HepG2 (cell line): Measurements from ENCODE around the gene CD300H. TPM values are rescaled to one million over a fixed set of nuclear protein-coding genes. Genes with fewer than 3 reads are reported as not detected.

Experiments
- ATAC-seq: fragments of 200-7000 bp; cut with Tn5 transposase; 3 replicates; pipeline ENCODE4 v1.9.1; 2020; ENCODE audit warnings: mild to moderate bottlenecking, moderate library complexity
- BruUV-seq: library from RNA; stranded (reverse); fragments of 400-500 nt; replicated peaks from 2 replicates; lab custom pipeline; 2021; lab: Mats Ljungman, UMichigan
- CTCF ChIA-PET: fragments of 300-600 bp; formaldehyde crosslinking; extraction: SDS; loops from one replicate; lab custom pipeline; 2021; ENCODE audit warnings: low total read pairs, inconsistent platforms, low intra/inter-chr PET ratio; lab: Yijun Ruan, JAX
- POLR2A ChIA-PET: fragments of 350-600 bp; sonication (Branson Sonifier 250); formaldehyde crosslinking; loops from one replicate; lab custom pipeline; 2020; ENCODE audit warnings: antibody characterized with exemption, inconsistent platforms; lab: Yijun Ruan, JAX
- DNase-seq: peaks from one replicate; pipeline ENCODE4 v3.0.0-alpha.2; 2015; ENCODE audit warnings: low spot score
- FAIRE-seq: peaks from 3 replicates; lab custom pipeline; 2011; peaks lifted over from hg19 to GRCh38; lab: Jason Lieb, UNC
- H2AFZ ChIP-seq: one replicate; pipeline ENCODE4 v1.6.1; 2011; ENCODE audit warnings: low read length, inconsistent platforms
- H3K27ac ChIP-seq: fragments of 300-600 bp; 3 replicates; pipeline ENCODE4 v1.8.0; 2011; ENCODE audit warnings: mixed run types, mild to moderate bottlenecking, mixed read lengths, low read length, inconsistent platforms; ENCODE audit not compliant: insufficient read depth; ENCODE audit errors: extremely low read length
- H3K27me3 ChIP-seq, 2 experiments: fragments of 200-600 bp in 1 of 2; 2 replicates in 1 of 2; 3 replicates in 1 of 2; pipeline versions ENCODE4 v1.6.0 to v1.8.0; 2011; ENCODE audit warnings: low read length in 2 of 2, mild to moderate bottlenecking in 2 of 2, moderate library complexity in 2 of 2, inconsistent platforms in 1 of 2; ENCODE audit not compliant: insufficient read depth in 2 of 2, control insufficient read depth in 1 of 2
- H3K36me3 ChIP-seq, 2 experiments: fragments of 200-600 bp in 1 of 2; replicated peaks in 1 of 2; 2 replicates in 1 of 2; 3 replicates in 1 of 2; pipeline versions ENCODE4 v1.5.1 to v1.8.0; 2011; ENCODE audit warnings: low read length in 2 of 2, inconsistent platforms in 1 of 2; ENCODE audit not compliant: insufficient read depth in 2 of 2, control insufficient read depth in 1 of 2
- H3K4me1 ChIP-seq: 2 replicates; pipeline ENCODE4 v1.5.1; 2012; ENCODE audit warnings: low read length, inconsistent platforms; ENCODE audit not compliant: insufficient read depth
- H3K4me2 ChIP-seq: 2 replicates; pipeline ENCODE4 v1.6.0; 2011; ENCODE audit warnings: low read depth, low read length, inconsistent platforms
- H3K4me3 ChIP-seq, 3 experiments: fragments of 200-600 bp in 1 of 3; sonication (generic), shearing (Covaris generic) in 1 of 3; replicated peaks in 1 of 3; 2 replicates each; pipeline ENCODE4 v1.5.1; 2011 to 2016; ENCODE audit warnings: low read length in 3 of 3, inconsistent platforms in 2 of 3, low read depth in 2 of 3, mild to moderate bottlenecking in 2 of 3, control low read depth in 1 of 3, mixed read lengths in 1 of 3; ENCODE audit not compliant: insufficient read depth in 1 of 3
- H3K79me2 ChIP-seq: one replicate; pipeline ENCODE4 v1.6.1; 2011; ENCODE audit warnings: low read length, inconsistent platforms; ENCODE audit not compliant: insufficient read depth
- H3K9ac ChIP-seq: 2 replicates; pipeline ENCODE4 v1.6.0; 2011; ENCODE audit warnings: mild to moderate bottlenecking, low read depth, low read length, inconsistent platforms; ENCODE audit not compliant: insufficient read depth
- H3K9me3 ChIP-seq: 2 replicates; pipeline ENCODE4 v1.5.1; 2012; ENCODE audit warnings: mild to moderate bottlenecking, low read length
- H4K20me1 ChIP-seq: 2 replicates; pipeline ENCODE4 v1.6.0; 2011; ENCODE audit warnings: inconsistent platforms, mild to moderate bottlenecking, low read length, moderate library complexity; ENCODE audit not compliant: insufficient read depth
- CAMTA2 ChIP-seq: sonication (generic); formaldehyde crosslinking; IDR thresholded peaks from 2 replicates; pipeline ENCODE4 v1.4.0; 2020; ENCODE audit warnings: mild to moderate bottlenecking, missing genetic modification reagents, borderline replicate concordance
- FOXM1 ChIP-seq: sonication (generic); formaldehyde crosslinking; IDR thresholded peaks from 2 replicates; pipeline ENCODE4 v1.5.0; 2020; ENCODE audit warnings: missing genetic modification reagents
- HCFC1 ChIP-seq: fragments of 150-350 bp; IDR thresholded peaks from 2 replicates; pipeline ENCODE4 v1.6.1; 2014; ENCODE audit warnings: low read depth, low read length
- NFE2 ChIP-seq: sonication (generic); formaldehyde crosslinking; IDR thresholded peaks from 2 replicates; pipeline ENCODE4 v1.4.0; 2020; ENCODE audit warnings: missing genetic modification reagents
- PHF8 ChIP-seq: sonication (generic); formaldehyde crosslinking; IDR thresholded peaks from 2 replicates; pipeline ENCODE4 v1.5.0; 2020; ENCODE audit warnings: missing genetic modification reagents
- SMYD3 ChIP-seq: sonication (generic); formaldehyde crosslinking; IDR thresholded peaks from 2 replicates; pipeline ENCODE4 v1.8.1; 2023; ENCODE audit warnings: mild to moderate bottlenecking, missing genetic modification reagents
- SRF ChIP-seq: IDR thresholded peaks from 2 replicates; pipeline ENCODE4 v1.6.1; 2011; ENCODE audit warnings: mild to moderate bottlenecking, low read depth, low read length, moderate library complexity
- TARDBP ChIP-seq: sonication (generic); formaldehyde crosslinking; IDR thresholded peaks from 2 replicates; pipeline ENCODE4 v1.8.0; 2022; ENCODE audit warnings: mild to moderate bottlenecking, missing genetic modification reagents
- ZFP41 ChIP-seq: sonication (generic); formaldehyde crosslinking; IDR thresholded peaks from 2 replicates; pipeline ENCODE4 v1.4.0; 2020; ENCODE audit warnings: mild to moderate bottlenecking, missing genetic modification reagents, borderline replicate concordance
- ZNF275 ChIP-seq: sonication (generic); formaldehyde crosslinking; IDR thresholded peaks from 2 replicates; pipeline ENCODE4 v1.8.0; 2022; ENCODE audit warnings: missing genetic modification reagents, mild to moderate bottlenecking, inconsistent platforms, borderline replicate concordance
- WGBS: methylation state at CpG from one replicate; pipeline ENCODE4 v1.1.6; 2017; ENCODE audit warnings: low lambda C conversion rate; 5-methylcytosine and 5-hydroxymethylcytosine counted together
- in situ Hi-C: cut with HindIII; loops from 2 replicates; pipeline ENCODE4 v1.10.0; 2017; ENCODE audit warnings: low pct_unique_long_range_greater_than_20kb; ENCODE audit not compliant: extremely low pct_ligation_motif_present
- intact Hi-C: fragments of 100-400 bp; cut with micrococcal nuclease; formaldehyde crosslinking; loops from one replicate; pipeline ENCODE4 v1.10.0; 2022; ENCODE audit not compliant: unreplicated experiment
- polyA plus RNA-seq, 8 experiments: library from polyadenylated mRNA; depleted of rRNA in 3 of 8; stranded (reverse) in 7 of 8; unstranded in 1 of 8; fragments of >200 nt; fragmentation: Illumina TruSeq in 4 of 8; extraction: Trizol in 4 of 8; gene quantifications; 2 replicates each; pipeline versions ENCODE4 v1.2.1 to v1.2.3, GENCODE V29; 2011 to 2016; ENCODE audit warnings: low read depth in 4 of 8, missing spikeins in 1 of 8, mixed read lengths in 1 of 8; ENCODE audit not compliant: insufficient read depth in 1 of 8
- total RNA-seq, 5 experiments: library from RNA; depleted of rRNA; stranded (reverse); fragments of >200 nt; fragmentation: Illumina TruSeq; extraction: Trizol; gene quantifications; 2 replicates each; pipeline ENCODE4 v1.2.3, GENCODE V29; 2016; ENCODE audit warnings: low read depth in 1 of 5
- TF ChIP-seq, protein P1 (sequence below): IDR thresholded peaks from 2 replicates; pipeline ENCODE4 v1.6.1; 2016; ENCODE audit warnings: missing compliant biosample characterization, missing genetic modification reagents, borderline replicate concordance
- TF ChIP-seq, protein P2 (sequence below): sonication (generic); formaldehyde crosslinking; IDR thresholded peaks from 2 replicates; pipeline ENCODE4 v1.8.0; 2022; ENCODE audit warnings: mild to moderate bottlenecking, missing genetic modification reagents; ENCODE audit not compliant: insufficient replicate concordance
- TF ChIP-seq, protein P3 (sequence below): sonication (generic); formaldehyde crosslinking; IDR thresholded peaks from 2 replicates; pipeline ENCODE4 v1.4.0; 2020; ENCODE audit warnings: mild to moderate bottlenecking, missing genetic modification reagents, borderline replicate concordance

The CD300H gene
- total and polyA plus RNA-seq, 2 of the 13 experiments (the other 11 are each of a cell fraction or from before 2014, with no cell fraction given), result not detected

DNA sequence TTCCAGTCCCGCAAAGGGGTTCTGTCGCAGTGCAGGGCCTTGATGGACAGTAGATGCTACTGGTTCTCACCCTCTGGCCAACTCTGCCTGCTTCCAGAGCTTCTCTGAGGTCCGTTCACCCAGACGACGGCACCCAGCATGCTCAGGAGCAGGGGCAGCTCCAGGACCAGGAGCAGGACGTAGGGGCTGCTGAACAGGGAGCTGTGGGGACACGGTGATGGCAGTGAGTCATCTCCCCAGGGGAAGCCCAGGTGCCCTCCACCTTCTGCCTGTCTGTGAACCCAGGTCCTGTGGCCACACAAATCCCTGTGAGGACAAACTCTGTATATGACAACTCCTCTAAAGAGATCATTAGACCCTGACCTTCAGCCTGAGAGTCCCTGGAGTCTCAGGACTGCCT is 18.0 kb downstream of the CD300H start (continued):
- TF ChIP-seq, protein P1, sequence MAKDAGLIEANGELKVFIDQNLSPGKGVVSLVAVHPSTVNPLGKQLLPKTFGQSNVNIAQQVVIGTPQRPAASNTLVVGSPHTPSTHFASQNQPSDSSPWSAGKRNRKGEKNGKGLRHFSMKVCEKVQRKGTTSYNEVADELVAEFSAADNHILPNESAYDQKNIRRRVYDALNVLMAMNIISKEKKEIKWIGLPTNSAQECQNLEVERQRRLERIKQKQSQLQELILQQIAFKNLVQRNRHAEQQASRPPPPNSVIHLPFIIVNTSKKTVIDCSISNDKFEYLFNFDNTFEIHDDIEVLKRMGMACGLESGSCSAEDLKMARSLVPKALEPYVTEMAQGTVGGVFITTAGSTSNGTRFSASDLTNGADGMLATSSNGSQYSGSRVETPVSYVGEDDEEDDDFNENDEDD (CRISPR knock-in tag), result no peak

GRCh38 chr17:74547736-74548135 is 19.6 kb downstream of the CD300H start:
- WGBS, result 16% methylated on average over 3 of the region's 3 CpGs
- H3K9me3 ChIP-seq, result no peaks in the 10 kb centered on the region
- no peaks in the 10 kb centered on the region for H3K36me3 ChIP-seq
- H3K27ac ChIP-seq, result no peak overlapping the region
- no peaks in the 10 kb centered on the region for H4K20me1 ChIP-seq
- POLR2A ChIA-PET, result no interaction called here
- ATAC-seq (no peak), FAIRE-seq (no peak), DNase-seq (no peak)
- H3K9ac ChIP-seq, result no peak overlapping the region
- CTCF ChIA-PET, result no interaction called here
- no peak overlapping the region for H3K4me2 ChIP-seq
- no TSS peak for BruUV-seq
- intact Hi-C loops (no loop called here), in situ Hi-C loops (no loop called here)
- no peak overlapping the region for H3K4me3 ChIP-seq
- H2AFZ ChIP-seq, result no peak overlapping the region
- no peaks in the 10 kb centered on the region for H3K4me1 ChIP-seq
- no peaks in the 10 kb centered on the region for H3K79me2 ChIP-seq
- TF ChIP-seq SRF (no peak), TARDBP (no peak), NFE2 (CRISPR knock-in tag) (no peak), FOXM1 (CRISPR knock-in tag) (no peak), CAMTA2 (CRISPR knock-in tag) (no peak), ZFP41 (CRISPR knock-in tag) (no peak), ZNF275 (CRISPR knock-in tag) (no peak), SMYD3 (CRISPR knock-in tag) (no peak), PHF8 (no peak), HCFC1 (no peak)
- TF ChIP-seq, protein P2, sequence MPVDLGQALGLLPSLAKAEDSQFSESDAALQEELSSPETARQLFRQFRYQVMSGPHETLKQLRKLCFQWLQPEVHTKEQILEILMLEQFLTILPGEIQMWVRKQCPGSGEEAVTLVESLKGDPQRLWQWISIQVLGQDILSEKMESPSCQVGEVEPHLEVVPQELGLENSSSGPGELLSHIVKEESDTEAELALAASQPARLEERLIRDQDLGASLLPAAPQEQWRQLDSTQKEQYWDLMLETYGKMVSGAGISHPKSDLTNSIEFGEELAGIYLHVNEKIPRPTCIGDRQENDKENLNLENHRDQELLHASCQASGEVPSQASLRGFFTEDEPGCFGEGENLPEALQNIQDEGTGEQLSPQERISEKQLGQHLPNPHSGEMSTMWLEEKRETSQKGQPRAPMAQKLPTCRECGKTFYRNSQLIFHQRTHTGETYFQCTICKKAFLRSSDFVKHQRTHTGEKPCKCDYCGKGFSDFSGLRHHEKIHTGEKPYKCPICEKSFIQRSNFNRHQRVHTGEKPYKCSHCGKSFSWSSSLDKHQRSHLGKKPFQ (CRISPR knock-in tag), result no peak
- TF ChIP-seq, protein P3, sequence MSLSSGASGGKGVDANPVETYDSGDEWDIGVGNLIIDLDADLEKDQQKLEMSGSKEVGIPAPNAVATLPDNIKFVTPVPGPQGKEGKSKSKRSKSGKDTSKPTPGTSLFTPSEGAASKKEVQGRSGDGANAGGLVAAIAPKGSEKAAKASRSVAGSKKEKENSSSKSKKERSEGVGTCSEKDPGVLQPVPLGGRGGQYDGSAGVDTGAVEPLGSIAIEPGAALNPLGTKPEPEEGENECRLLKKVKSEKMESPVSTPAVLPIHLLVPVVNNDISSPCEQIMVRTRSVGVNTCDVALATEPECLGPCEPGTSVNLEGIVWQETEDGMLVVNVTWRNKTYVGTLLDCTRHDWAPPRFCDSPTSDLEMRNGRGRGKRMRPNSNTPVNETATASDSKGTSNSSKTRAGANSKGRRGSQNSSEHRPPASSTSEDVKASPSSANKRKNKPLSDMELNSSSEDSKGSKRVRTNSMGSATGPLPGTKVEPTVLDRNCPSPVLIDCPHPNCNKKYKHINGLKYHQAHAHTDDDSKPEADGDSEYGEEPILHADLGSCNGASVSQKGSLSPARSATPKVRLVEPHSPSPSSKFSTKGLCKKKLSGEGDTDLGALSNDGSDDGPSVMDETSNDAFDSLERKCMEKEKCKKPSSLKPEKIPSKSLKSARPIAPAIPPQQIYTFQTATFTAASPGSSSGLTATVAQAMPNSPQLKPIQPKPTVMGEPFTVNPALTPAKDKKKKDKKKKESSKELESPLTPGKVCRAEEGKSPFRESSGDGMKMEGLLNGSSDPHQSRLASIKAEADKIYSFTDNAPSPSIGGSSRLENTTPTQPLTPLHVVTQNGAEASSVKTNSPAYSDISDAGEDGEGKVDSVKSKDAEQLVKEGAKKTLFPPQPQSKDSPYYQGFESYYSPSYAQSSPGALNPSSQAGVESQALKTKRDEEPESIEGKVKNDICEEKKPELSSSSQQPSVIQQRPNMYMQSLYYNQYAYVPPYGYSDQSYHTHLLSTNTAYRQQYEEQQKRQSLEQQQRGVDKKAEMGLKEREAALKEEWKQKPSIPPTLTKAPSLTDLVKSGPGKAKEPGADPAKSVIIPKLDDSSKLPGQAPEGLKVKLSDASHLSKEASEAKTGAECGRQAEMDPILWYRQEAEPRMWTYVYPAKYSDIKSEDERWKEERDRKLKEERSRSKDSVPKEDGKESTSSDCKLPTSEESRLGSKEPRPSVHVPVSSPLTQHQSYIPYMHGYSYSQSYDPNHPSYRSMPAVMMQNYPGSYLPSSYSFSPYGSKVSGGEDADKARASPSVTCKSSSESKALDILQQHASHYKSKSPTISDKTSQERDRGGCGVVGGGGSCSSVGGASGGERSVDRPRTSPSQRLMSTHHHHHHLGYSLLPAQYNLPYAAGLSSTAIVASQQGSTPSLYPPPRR (CRISPR knock-in tag), result no peak
- peaks cover 23 to 97% of the 10 kb centered on the region in 2 experiments for H3K27me3 ChIP-seq
